Loucy (cell line): ENCODE measurements around the gene NRCAM.

ENCODE experiments used
- EZH2phosphoT487 ChIP-seq: fragments of 200-600 bp; IDR thresholded peaks from 2 replicates; pipeline ENCODE4 v1.6.1; 2018; ENCODE audit warnings: antibody characterized with exemption, mild to moderate bottlenecking, moderate library complexity, borderline replicate concordance
- TF ChIP-seq, protein P1 (sequence below): fragments of 200-600 bp; sonication (generic); conservative IDR thresholded peaks from 2 replicates; pipeline ENCODE4 v1.5.1; 2014; ENCODE audit warnings: mild to moderate bottlenecking, antibody characterized with exemption, low read length

DNA sequence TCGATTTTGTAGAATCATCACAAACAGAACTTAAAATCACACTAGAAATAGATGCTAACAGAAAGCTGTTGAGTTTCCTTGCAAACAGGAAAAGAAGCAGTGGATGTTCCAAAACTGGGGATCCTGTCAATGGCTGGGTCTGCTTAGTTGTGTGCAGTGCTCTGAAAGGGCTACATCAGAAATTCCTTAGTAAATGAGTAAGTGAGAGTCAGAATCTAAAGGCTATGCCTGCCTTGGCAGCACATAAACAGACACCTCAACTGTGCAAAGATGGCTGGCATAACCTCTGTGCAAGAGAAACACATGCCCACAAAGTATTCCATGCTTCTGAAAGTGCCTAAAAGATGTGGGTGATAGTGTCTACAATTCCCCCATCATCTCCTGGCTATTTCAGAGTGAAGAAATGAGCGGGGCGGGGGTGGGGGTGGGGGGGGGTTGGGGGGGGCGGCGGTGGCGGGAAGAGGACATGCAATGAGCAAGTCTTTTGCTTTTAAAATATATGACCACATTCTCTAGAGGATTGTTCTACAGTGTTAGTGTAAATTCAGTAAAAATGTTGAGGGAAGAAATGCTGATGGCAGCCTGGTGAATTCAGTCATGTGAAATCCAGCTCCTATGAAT, 187.9 kb downstream of the NRCAM start:
- TF ChIP-seq, protein P1, sequence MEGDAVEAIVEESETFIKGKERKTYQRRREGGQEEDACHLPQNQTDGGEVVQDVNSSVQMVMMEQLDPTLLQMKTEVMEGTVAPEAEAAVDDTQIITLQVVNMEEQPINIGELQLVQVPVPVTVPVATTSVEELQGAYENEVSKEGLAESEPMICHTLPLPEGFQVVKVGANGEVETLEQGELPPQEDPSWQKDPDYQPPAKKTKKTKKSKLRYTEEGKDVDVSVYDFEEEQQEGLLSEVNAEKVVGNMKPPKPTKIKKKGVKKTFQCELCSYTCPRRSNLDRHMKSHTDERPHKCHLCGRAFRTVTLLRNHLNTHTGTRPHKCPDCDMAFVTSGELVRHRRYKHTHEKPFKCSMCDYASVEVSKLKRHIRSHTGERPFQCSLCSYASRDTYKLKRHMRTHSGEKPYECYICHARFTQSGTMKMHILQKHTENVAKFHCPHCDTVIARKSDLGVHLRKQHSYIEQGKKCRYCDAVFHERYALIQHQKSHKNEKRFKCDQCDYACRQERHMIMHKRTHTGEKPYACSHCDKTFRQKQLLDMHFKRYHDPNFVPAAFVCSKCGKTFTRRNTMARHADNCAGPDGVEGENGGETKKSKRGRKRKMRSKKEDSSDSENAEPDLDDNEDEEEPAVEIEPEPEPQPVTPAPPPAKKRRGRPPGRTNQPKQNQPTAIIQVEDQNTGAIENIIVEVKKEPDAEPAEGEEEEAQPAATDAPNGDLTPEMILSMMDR, result no peak
- no peak for TF ChIP-seq EZH2phosphoT487
